PFSK-1 (cell line): ENCODE data around the gene OSR1.

ENCODE experiments used
- POLR2AphosphoS5 ChIP-seq: IDR thresholded peaks from 2 replicates; pipeline ENCODE4 v1.6.1; 2012; ENCODE audit warnings: low read depth, mild to moderate bottlenecking, control low read depth, low read length, moderate library complexity
- REST ChIP-seq, 2 experiments: IDR thresholded peaks; 2 replicates each; pipeline versions ENCODE4 v1.6.1 to v1.8.0; 2011 to 2012; ENCODE audit warnings: low read depth in 2 of 2, low read length in 2 of 2, control low read depth in 1 of 2, inconsistent platforms in 1 of 2, mild to moderate bottlenecking in 1 of 2, moderate library complexity in 1 of 2; ENCODE audit not compliant: insufficient read depth in 1 of 2
- SIN3A ChIP-seq: IDR thresholded peaks from 2 replicates; pipeline ENCODE4 v1.6.1; 2012; ENCODE audit warnings: mild to moderate bottlenecking, low read length, moderate library complexity, borderline replicate concordance; ENCODE audit not compliant: insufficient read depth

- no peak for TF ChIP-seq POLR2AphosphoS5
- no peak for TF ChIP-seq SIN3A
- no peak for TF ChIP-seq REST (IDR thresholded peaks at IDR 0.05; ENCODE audit: insufficient read depth in 1 of 2, low read depth in 2 of 2, low read length in 2 of 2)
These were observed 1.0 kb upstream of the OSR1 start for GRCh38 chr2:19359456-19359855.
